GM20000 (cell line): ENCODE measurements around the gene KHSRP.

Experiments used
- DNase-seq: peaks from one replicate; pipeline ENCODE4 v3.0.0; 2012; ENCODE audit warnings: low spot score
- TF ChIP-seq, protein P1 (sequence below): IDR thresholded peaks from 2 replicates; pipeline ENCODE4 v1.5.1; 2012; ENCODE audit warnings: mild to moderate bottlenecking, control low read depth; ENCODE audit errors: extremely low read depth, missing control alignments

The KHSRP gene

DNA sequence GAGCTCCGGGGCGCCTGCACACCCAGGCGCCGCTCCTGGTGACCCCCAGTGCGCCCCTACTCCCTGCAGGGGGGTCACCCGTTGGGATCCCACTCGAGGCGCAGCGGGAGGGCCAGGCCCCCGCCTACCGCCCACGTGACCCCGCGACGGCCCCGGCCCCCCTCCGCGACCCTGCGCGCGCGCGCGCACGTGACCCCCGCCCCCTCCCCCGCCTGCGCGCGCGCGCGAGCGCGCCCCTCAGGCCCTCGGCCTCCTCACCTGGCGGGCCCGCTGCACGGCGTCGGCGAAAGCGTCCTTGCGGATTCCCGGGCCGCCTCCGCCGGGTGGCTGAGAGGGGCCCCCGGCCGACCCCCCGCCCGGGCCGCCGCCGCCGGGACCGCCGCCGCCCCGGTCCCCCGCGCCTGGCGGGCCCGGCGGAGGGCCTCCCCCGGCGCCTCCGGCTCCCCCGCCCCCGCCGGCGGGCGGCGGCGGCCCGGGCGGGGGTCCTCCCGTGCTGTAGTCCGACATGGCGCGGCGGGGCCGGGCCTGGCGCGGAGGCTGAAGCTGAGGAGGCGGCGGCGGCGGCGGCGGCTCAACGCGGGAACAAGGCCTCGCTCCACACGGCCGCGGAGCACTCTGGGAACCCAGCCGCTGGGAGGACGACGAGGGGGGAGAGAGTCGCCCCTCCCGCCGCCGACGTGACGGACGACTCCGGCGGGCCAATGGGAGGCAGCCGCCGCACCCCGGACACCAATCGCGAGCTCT is at the start of gene KHSRP:
TSS of gene KHSRP (minus strand) at position 617 of the 744 bp plus-strand sequence. CDS start at position 507, 110 bp downstream.
- TF ChIP-seq, protein P1, sequence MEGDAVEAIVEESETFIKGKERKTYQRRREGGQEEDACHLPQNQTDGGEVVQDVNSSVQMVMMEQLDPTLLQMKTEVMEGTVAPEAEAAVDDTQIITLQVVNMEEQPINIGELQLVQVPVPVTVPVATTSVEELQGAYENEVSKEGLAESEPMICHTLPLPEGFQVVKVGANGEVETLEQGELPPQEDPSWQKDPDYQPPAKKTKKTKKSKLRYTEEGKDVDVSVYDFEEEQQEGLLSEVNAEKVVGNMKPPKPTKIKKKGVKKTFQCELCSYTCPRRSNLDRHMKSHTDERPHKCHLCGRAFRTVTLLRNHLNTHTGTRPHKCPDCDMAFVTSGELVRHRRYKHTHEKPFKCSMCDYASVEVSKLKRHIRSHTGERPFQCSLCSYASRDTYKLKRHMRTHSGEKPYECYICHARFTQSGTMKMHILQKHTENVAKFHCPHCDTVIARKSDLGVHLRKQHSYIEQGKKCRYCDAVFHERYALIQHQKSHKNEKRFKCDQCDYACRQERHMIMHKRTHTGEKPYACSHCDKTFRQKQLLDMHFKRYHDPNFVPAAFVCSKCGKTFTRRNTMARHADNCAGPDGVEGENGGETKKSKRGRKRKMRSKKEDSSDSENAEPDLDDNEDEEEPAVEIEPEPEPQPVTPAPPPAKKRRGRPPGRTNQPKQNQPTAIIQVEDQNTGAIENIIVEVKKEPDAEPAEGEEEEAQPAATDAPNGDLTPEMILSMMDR = no peak
- peak; percentile 100 for DNase-seq

DNA sequence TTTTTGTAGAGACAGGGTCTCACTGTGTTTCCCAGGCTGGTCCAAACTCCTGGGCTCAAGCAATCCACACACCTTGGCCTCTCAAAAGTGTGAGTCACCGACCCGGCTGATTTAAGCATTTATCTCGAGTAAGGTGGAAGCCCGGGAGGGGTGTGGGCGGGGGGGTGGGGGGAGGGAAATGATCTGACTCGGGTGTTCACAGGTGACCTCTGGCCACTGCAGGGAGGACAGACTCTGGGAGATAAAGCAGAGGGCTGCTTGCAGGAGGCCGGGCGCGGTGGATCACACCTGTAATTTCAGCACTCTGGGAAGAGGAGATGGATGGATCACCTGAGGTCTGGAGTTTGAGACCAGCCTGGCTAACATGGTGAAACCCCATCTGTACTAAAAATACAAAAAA is 49.0 kb upstream of the KHSRP start:
- DNase-seq = no peak
- TF ChIP-seq, protein P1 = no peak

DNA sequence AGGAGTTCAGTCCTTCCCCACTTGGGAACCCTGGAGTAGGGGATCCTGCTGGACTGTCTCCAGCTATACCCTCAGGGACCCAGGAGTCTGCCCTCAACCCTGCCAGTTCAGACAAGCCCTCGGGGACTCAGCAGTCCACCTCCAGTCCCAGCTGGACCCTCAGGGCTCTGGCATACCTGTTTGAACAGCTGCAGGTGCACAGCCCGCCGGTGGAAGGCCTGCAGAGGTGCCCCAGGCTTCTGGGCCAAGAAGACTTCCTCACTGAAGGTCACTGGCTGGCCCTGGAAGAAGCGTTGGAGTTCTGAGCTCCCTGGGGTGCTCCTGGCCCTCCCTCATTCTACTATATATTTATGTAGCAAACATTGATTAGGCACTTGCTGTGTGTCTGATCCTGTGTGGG is 48.1 kb upstream of the KHSRP start:
- no peak for DNase-seq
- TF ChIP-seq, protein P1 = no peak

GRCh38 chr19:6471076-6471475 is 46.5 kb upstream of the KHSRP start:
- TF ChIP-seq, protein P1 = no peak
- DNase-seq = no peak

- no peak for DNase-seq
These were observed 45.6 kb upstream of the KHSRP start for GRCh38 chr19:6470173-6470572.

GRCh38 chr19:6467384-6467783 is 42.8 kb upstream of the KHSRP start:
- TF ChIP-seq, protein P1 = no peak
- DNase-seq = peak; percentile 32

More at GRCh38 chr19:6470173-6470572, 45.6 kb upstream of the KHSRP start:
- TF ChIP-seq, protein P1 = no peak

DNA sequence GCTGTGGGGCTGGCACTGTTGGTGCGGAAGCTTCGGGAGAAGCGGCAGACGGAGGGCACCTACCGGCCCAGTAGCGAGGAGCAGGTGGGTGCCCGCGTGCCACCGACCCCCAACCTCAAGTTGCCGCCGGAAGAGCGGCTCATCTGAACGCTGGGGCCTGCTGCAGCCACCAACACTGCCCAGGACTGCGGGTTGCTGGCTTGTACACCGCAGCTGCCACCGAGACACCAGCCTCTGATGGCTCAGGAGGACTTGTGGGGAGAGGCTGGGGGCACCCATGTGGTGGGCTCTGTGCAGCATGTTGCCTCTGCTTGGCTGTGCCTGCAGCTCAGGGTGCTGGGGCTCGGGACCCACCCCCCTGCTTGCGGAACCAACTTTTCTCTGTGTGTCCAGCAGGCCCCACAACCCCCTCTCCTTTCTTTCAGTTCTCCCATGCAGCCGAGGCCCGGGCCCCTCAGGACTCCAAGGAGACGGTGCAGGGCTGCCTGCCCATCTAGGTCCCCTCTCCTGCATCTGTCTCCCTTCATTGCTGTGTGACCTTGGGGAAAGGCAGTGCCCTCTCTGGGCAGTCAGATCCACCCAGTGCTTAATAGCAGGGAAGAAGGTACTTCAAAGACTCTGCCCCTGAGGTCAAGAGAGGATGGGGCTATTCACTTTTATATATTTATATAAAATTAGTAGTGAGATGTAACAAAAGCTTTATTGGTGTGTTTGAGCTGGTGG is 42.1 kb upstream of the KHSRP start:
- TF ChIP-seq, protein P1 = no peak
- no peak for DNase-seq
